ENCODE results near the gene PDE3B. TPM values are rescaled to one million over a fixed set of nuclear protein-coding genes. Genes with fewer than 3 reads are reported as not detected.
"Not testable (repeated sequence)": the region's sequence is repeated elsewhere in the genome, so short reads cannot be mapped to it uniquely, and the experiment has no call there.

Gene PDE3B
- total RNA-seq, 1 donor from 2014 or later, result 28.5 TPM

DNA sequence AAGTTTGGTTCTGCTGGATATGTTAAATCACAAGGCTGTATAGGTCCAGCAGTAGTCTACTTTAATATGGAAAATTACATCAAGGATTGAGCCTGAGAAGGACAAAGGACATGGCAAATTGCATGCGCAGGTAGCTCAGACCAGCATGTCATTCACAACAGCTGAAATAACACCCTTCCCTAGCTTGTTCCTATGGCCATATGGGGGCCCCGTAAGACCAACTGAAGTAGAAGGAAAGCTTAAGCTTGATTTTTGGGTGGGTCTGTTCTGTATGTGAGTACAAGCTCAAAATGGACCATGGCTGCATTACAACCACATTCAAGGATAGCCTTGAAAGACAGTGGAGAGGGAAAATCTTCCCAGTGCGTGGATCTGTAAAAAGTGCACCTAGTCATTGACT, 20.6 kb upstream of the PDE3B start:
- Histone ChIP-seq H3K4me3 (no peak overlapping the region), H3K27ac (no peak overlapping the region), H3K9me3 (no peaks in the 10 kb centered on the region), H3K4me1 (peaks cover 11% of the 10 kb centered on the region), H3K27me3 (no peaks in the 10 kb centered on the region), H3K36me3 (no peaks in the 10 kb centered on the region)
- no peak for TF ChIP-seq CTCF (IDR thresholded peaks at IDR 0.05)
- intact Hi-C loops (cut with DNase I), result no loop called here
- DNase-seq (no peak), ATAC-seq (no peak)

- DNase-seq (no peak), ATAC-seq (peak; percentile 36)
- no peak for TF ChIP-seq CTCF (IDR thresholded peaks at IDR 0.05)
- Histone ChIP-seq H3K4me3 (peak overlapping the region; percentile 6), H3K9me3 (no peaks in the 10 kb centered on the region), H3K4me1 (peaks cover 8% of the 10 kb centered on the region), H3K27me3 (no peaks in the 10 kb centered on the region), H3K36me3 (no peaks in the 10 kb centered on the region), H3K27ac (peak overlapping the region; percentile 56)
- intact Hi-C loops (cut with DNase I), result no loop called here
These were observed 17.9 kb upstream of the PDE3B start for GRCh38 chr11:14625586-14626205.

DNA sequence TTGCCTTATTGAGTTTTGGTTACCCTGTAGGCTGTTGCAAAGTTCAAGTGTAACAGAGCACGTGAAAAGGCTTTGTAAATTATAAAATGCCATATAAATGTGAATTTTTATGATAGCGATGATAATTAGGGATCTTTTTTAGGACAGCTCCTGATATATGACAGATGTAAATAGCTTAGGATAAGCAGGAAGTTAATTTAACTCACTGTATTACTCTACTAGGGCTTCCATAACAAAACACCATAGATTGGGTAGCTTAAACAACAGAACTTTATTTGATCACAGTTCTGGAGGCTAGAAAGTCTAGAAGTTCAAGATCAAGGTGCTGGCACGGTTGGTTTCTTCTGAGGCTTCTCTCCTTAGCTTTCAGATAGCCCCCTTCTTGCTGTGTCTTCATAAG, 17.0 kb upstream of the PDE3B start:
- DNase-seq (no peak), ATAC-seq (no peak)
- Histone ChIP-seq H3K4me3 (no peak overlapping the region), H3K9me3 (no peaks in the 10 kb centered on the region), H3K27me3 (no peaks in the 10 kb centered on the region), H3K36me3 (no peaks in the 10 kb centered on the region), H3K4me1 (peaks cover 8% of the 10 kb centered on the region), H3K27ac (peak overlapping the region; percentile 56)
- no peak for TF ChIP-seq CTCF (IDR thresholded peaks at IDR 0.05)
- intact Hi-C loops (cut with DNase I), result no loop called here

DNA sequence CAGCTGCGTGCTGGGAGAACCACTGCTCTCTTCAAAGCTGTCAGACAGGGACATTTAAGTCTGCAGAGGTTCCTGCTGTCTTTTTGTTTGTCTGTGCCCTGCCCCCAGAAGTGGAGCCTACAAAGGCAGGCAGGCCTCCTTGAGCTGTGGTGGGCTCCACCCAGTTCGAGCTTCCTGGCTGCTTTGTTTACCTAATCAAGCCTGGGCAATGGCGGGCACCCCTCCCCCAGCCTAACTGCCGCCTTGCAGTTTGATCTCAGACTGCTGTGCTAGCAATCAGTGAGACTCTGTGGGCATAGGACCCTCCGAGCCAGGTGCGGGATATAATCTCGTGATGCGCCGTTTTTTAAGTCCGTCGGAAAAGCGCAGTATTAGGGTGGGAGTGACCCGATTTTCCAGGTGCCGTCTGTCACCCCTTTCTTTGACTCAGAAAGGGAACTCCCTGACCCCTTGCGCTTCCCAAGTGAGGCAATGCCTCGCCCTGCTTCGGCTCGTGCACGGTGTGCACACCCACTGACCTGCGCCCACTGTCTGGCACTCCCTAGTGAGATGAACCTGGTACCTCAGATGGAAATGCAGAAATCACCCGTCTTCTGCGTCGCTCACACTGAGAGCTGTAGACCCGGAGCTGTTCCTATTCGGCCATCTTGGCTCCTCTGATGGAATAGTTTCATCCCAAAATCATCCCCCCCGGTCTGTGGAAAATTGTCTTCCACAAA, 9.9 kb upstream of the PDE3B start:
- H3K4me1 ChIP-seq; H3K9me3 ChIP-seq; H3K36me3 ChIP-seq; ATAC-seq; H3K4me3 ChIP-seq; H3K27ac ChIP-seq; DNase-seq; H3K27me3 ChIP-seq; intact Hi-C loops (cut with DNase I): not testable (repeated sequence)

- intact Hi-C loops (cut with DNase I), result no loop called here
- H3K36me3 ChIP-seq, result no peaks in the 10 kb centered on the region
- no peak for ATAC-seq
- DNase-seq, result no peak
- no peak overlapping the region for H3K27ac ChIP-seq
- no peaks in the 10 kb centered on the region for H3K27me3 ChIP-seq
- no peaks in the 10 kb centered on the region for H3K9me3 ChIP-seq
- no peaks in the 10 kb centered on the region for H3K4me1 ChIP-seq
- H3K4me3 ChIP-seq, result no peak overlapping the region
- TF ChIP-seq CTCF (IDR thresholded peaks at IDR 0.05), result no peak
These were observed 8.8 kb upstream of the PDE3B start for GRCh38 chr11:14634813-14635212.

GRCh38 chr11:14635546-14635945, 8.1 kb upstream of the PDE3B start:
- ATAC-seq (no peak), DNase-seq (no peak)
- Histone ChIP-seq H3K27me3 (no peaks in the 10 kb centered on the region), H3K27ac (no peak overlapping the region), H3K4me3 (no peak overlapping the region), H3K9me3 (no peaks in the 10 kb centered on the region), H3K4me1 (peaks cover under 1% of the 10 kb centered on the region), H3K36me3 (no peaks in the 10 kb centered on the region)
- intact Hi-C loops (cut with DNase I), result no loop called here
- no peak for TF ChIP-seq CTCF (IDR thresholded peaks at IDR 0.05)

Data from upper lobe of right lung (tissue), 1 donor.